Measurements from ENCODE around the gene RBM10. TPM values are rescaled to one million over a fixed set of nuclear protein-coding genes. Genes with fewer than 3 reads are reported as not detected.

RBM10 gene
- total RNA-seq, 1 experiment from 2014 or later: 56.9 TPM

GRCh38 chrX:47143894-47144625 is 961 bp upstream of the RBM10 start:
- Histone ChIP-seq H3K4me1 (ENCODE audit: control insufficient read depth in 1 of 2, insufficient read depth in 2 of 2, low read length in 2 of 2) (peaks cover 0 to 13% of the 10 kb centered on the region in 2 experiments; a peak in 2 of 4 replicates), H3K27me3 (ENCODE audit: insufficient read depth, low read length) (no peaks in the 10 kb centered on the region), H3K36me3 (ENCODE audit: control insufficient read depth in 1 of 2, insufficient read depth in 2 of 2, low read length in 2 of 2) (no peaks in the 10 kb centered on the region; a peak in 1 of 4 replicates), H3K4me3 (replicated peaks in 1 of 2; ENCODE audit: low read depth in 1 of 2, low read length in 2 of 2) (peak overlapping the region; percentile 65 to 77), H3K9ac (ENCODE audit: low read length) (peak overlapping the region; percentile 84), H3K9me2 (ENCODE audit: insufficient read depth) (no peaks in the 10 kb centered on the region), H3K27ac (ENCODE audit: low read depth, low read length) (peak overlapping the region; percentile 79), H3K79me2 (ENCODE audit: insufficient read depth, low read length) (peaks cover 55% of the 10 kb centered on the region), H3K4me2 (ENCODE audit: low read length) (peak overlapping the region; percentile 89), H2AFZ (ENCODE audit: low read depth, low read length, poor library complexity, severe bottlenecking) (no peak overlapping the region), H3K9me3 (ENCODE audit: control insufficient read depth in 1 of 2, insufficient read depth in 1 of 2, low read depth in 1 of 2, low read length in 2 of 2) (no peaks in the 10 kb centered on the region), H4K20me1 (ENCODE audit: insufficient read depth) (no peaks in the 10 kb centered on the region)
- CTCF ChIA-PET: interaction anchor here (1.2 to 1.9 kb wide), 7 partner anchors 8 to 111 kb away, joined by 3 to 14 read pairs (median 4); no protein-coding TSS in a partner anchor
- TF ChIP-seq EZH2phosphoT487 (IDR thresholded peaks at IDR 0.05; ENCODE audit: borderline replicate concordance): no peak
- TF ChIP-seq ZFX (IDR thresholded peaks at IDR 0.05): no peak
- no peak for TF ChIP-seq SIN3A (IDR thresholded peaks at IDR 0.05; ENCODE audit: low read depth)
- TF ChIP-seq TCF7L2 (IDR thresholded peaks at IDR 0.05; ENCODE audit: borderline replicate concordance, extremely low read depth, insufficient read depth, insufficient read length): no peak
- TF ChIP-seq SP1 (IDR thresholded peaks at IDR 0.05; ENCODE audit: low read depth): no peak
- no peak for TF ChIP-seq CEBPB (IDR thresholded peaks at IDR 0.05; ENCODE audit: low read depth)
- TF ChIP-seq FOSL1 (IDR thresholded peaks at IDR 0.05; ENCODE audit: low read depth): no peak
- TF ChIP-seq ATF3 (IDR thresholded peaks at IDR 0.05): no peak
- TF ChIP-seq SRF (IDR thresholded peaks at IDR 0.05; ENCODE audit: low read depth): no peak
- TF ChIP-seq POLR2AphosphoS5 (IDR thresholded peaks at IDR 0.05; ENCODE audit: low read depth, low read length): no peak
- TF ChIP-seq ZBTB33 (IDR thresholded peaks at IDR 0.05; ENCODE audit: extremely low read depth, insufficient replicate concordance, low read length): no peak
- no peak for TF ChIP-seq RAD21 (IDR thresholded peaks at IDR 0.05; ENCODE audit: low read depth)
- TF ChIP-seq ZNF274 (IDR thresholded peaks at IDR 0.05; ENCODE audit: low read depth, low read length): no peak
- TF ChIP-seq ELF1 (IDR thresholded peaks at IDR 0.05; ENCODE audit: borderline replicate concordance, low read depth): no peak
- TF ChIP-seq EGR1 (IDR thresholded peaks at IDR 0.05; ENCODE audit: low read depth): no peak
- TF ChIP-seq JUND (IDR thresholded peaks at IDR 0.05): no peak
- no peak for DNase-seq (ENCODE audit: low read depth, low spot score)
- intact Hi-C loops (cut with micrococcal nuclease): no loop called here
- RAD21 ChIA-PET (ENCODE audit: low non-redundant PET in 1 of 2, low total read pairs in 2 of 2, uncharacterized antibody in 2 of 2, unreplicated experiment in 2 of 2): no interaction called here
- peak; percentile 29 for ATAC-seq
- POLR2A ChIA-PET: interaction anchor here (0.7 to 1.5 kb wide), 4 partner anchors 9 to 348 kb away, joined by 3 to 12 read pairs (median 7); no protein-coding TSS in a partner anchor
- TSS peak; percentile 78 for BruUV-seq (replicated peaks)
